ENCODE results near the gene NEO1.

DNA sequence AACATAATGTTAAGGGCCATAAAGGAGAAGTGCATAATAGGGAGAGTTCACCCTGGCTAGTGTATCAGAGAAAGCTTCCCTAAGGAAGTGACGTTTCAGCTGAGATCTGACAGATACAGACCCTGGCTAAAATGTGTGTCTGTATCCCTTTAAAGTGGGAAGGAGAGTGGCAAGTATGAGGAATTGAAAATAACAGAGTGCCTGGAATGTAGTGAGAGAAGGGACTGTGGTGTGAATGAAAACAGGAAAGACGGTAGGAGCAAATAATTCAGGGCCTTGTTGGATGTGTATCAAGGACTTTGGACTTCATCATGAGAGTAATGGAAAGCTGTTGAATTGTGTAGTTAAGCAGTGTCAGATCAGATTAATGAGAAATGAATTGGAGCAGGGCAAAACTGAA is 30.5 kb downstream of the NEO1 start:
- TF ChIP-seq, protein P1, sequence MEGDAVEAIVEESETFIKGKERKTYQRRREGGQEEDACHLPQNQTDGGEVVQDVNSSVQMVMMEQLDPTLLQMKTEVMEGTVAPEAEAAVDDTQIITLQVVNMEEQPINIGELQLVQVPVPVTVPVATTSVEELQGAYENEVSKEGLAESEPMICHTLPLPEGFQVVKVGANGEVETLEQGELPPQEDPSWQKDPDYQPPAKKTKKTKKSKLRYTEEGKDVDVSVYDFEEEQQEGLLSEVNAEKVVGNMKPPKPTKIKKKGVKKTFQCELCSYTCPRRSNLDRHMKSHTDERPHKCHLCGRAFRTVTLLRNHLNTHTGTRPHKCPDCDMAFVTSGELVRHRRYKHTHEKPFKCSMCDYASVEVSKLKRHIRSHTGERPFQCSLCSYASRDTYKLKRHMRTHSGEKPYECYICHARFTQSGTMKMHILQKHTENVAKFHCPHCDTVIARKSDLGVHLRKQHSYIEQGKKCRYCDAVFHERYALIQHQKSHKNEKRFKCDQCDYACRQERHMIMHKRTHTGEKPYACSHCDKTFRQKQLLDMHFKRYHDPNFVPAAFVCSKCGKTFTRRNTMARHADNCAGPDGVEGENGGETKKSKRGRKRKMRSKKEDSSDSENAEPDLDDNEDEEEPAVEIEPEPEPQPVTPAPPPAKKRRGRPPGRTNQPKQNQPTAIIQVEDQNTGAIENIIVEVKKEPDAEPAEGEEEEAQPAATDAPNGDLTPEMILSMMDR (IDR thresholded peaks at IDR 0.05; ENCODE audit: insufficient read depth, low read depth, low read length) = no peak
- no peak for TF ChIP-seq EZH2 (IDR thresholded peaks at IDR 0.05; ENCODE audit: insufficient read depth, low read length)
